Fibroblast of skin of scalp (primary cell): Measurements from ENCODE around the gene GPR108.

Experiments used
- DNase-seq: peaks from one replicate; pipeline ENCODE4 v3.0.0-alpha.2; 2013

GPR108 gene

GRCh38 chr19:6736169-6736916, 1.0 kb downstream of the GPR108 start:
- DNase-seq, result peak; percentile 86

- no peak for DNase-seq
These were observed 2.0 kb downstream of the GPR108 start for GRCh38 chr19:6735181-6735911.

- DNase-seq, result no peak
These were observed 3.2 kb downstream of the GPR108 start for GRCh38 chr19:6734096-6734696.

GRCh38 chr19:6733338-6734095, 3.9 kb downstream of the GPR108 start:
- no peak for DNase-seq

- no peak for DNase-seq
These were observed 4.5 kb downstream of the GPR108 start for GRCh38 chr19:6732803-6733337.

- DNase-seq, result no peak
These were observed 5.6 kb downstream of the GPR108 start for GRCh38 chr19:6731822-6732221.

- no peak for DNase-seq
These were observed 6.3 kb downstream of the GPR108 start for GRCh38 chr19:6730941-6731670.

- no peak for DNase-seq
These were observed 7.1 kb downstream of the GPR108 start for GRCh38 chr19:6730153-6730804.

- DNase-seq, result no peak
These were observed 7.7 kb downstream of the GPR108 start for GRCh38 chr19:6729573-6730152.

GRCh38 chr19:6728346-6728745, 9.0 kb downstream of the GPR108 start:
- no peak for DNase-seq

- no peak for DNase-seq
These were observed 11.7 kb downstream of the GPR108 start for GRCh38 chr19:6725513-6726231.

- DNase-seq, result no peak
These were observed 12.5 kb downstream of the GPR108 start for GRCh38 chr19:6724631-6725492.

GRCh38 chr19:6723738-6724137, 13.6 kb downstream of the GPR108 start:
- no peak for DNase-seq

- DNase-seq, result no peak
These were observed 14.2 kb downstream of the GPR108 start for GRCh38 chr19:6723108-6723618.

GRCh38 chr19:6721773-6722172, 15.6 kb downstream of the GPR108 start:
- DNase-seq, result no peak

- no peak for DNase-seq
These were observed 16.3 kb downstream of the GPR108 start for GRCh38 chr19:6721138-6721474.

- DNase-seq, result no peak
These were observed 16.8 kb downstream of the GPR108 start, which contains the start of gene C3 for GRCh38 chr19:6720369-6721137. C3 (minus strand) TSS chr19:6720650; CDS start chr19:6720589, 61 bp downstream.

- no peak for DNase-seq
These were observed 17.4 kb downstream of the GPR108 start for GRCh38 chr19:6719992-6720368.

- no peak for DNase-seq
These were observed 17.9 kb downstream of the GPR108 start for GRCh38 chr19:6719540-6719861.
